ENCODE measurements around the gene HIBCH. TPM values are rescaled to one million over a fixed set of nuclear protein-coding genes. Genes with fewer than 3 reads are reported as not detected.

Gene HIBCH
- total and polyA plus RNA-seq, 2 experiments from 2014 or later: 25.7 to 42.3 TPM

- H3F3A ChIP-seq (replicated peaks; ENCODE audit: low read depth): no peaks in the 10 kb centered on the region
- DNase-seq (ENCODE audit: low spot score) (no peak), ATAC-seq (no peak)
- peaks cover 25% of the 10 kb centered on the region; the same call in 1 of the 2 replicates for H3K79me2 ChIP-seq (replicated peaks; ENCODE audit: insufficient read depth)
- H3K36me3 Mint-ChIP-seq (ENCODE audit: low read depth): peaks cover 35% of the 10 kb centered on the region
- no peak overlapping the region for H3K27ac Mint-ChIP-seq
- H3K9me2 ChIP-seq (ENCODE audit: insufficient read depth): no peaks in the 10 kb centered on the region
- H3K4me1 Mint-ChIP-seq: peaks cover 4% of the 10 kb centered on the region
- TF ChIP-seq ZNF462 (CRISPR knock-in tag; IDR thresholded peaks at IDR 0.05) (no peak), EZH2 (IDR thresholded peaks at IDR 0.05; ENCODE audit: low read depth, unreplicated experiment) (no peak), CREB1 (CRISPR knock-in tag; IDR thresholded peaks at IDR 0.05; ENCODE audit: low read depth) (no peak), ETS1 (IDR thresholded peaks at IDR 0.05) (no peak), ZNF114 (CRISPR knock-in tag; IDR thresholded peaks at IDR 0.05) (no peak), CTCF (conservative IDR thresholded peaks at IDR 0.05; ENCODE audit: low read depth in 2 of 2) (no peak), NANOG (IDR thresholded peaks at IDR 0.05; ENCODE audit: borderline replicate concordance) (no peak), STAT1 (IDR thresholded peaks at IDR 0.05; ENCODE audit: unreplicated experiment) (no peak)
- H2AFZ ChIP-seq: no peak overlapping the region
- no peaks in the 10 kb centered on the region for H3K27me3 ChIP-seq (ENCODE audit: insufficient read depth)
- no peak overlapping the region for H3K4me3 ChIP-seq
- H3K4me2 ChIP-seq: no peak overlapping the region
- peaks cover 4% of the 10 kb centered on the region; the same call in 1 of the 2 replicates for H4K20me1 ChIP-seq (replicated peaks; ENCODE audit: insufficient read depth)
- peaks cover 12% of the 10 kb centered on the region; the same call in 2 of the 3 replicates for H3K9me3 Mint-ChIP-seq
- H3K27me3 Mint-ChIP-seq (ENCODE audit: insufficient read depth, low read depth, poor library complexity): no peaks in the 10 kb centered on the region
- H3K4me1 ChIP-seq (ENCODE audit: insufficient read depth): peaks cover 11% of the 10 kb centered on the region; the same call in 1 of the 2 replicates
- H3K27ac ChIP-seq (ENCODE audit: low read depth): no peak overlapping the region
- peaks cover 5% of the 10 kb centered on the region; the same call in 1 of the 2 replicates for H3K36me3 ChIP-seq (ENCODE audit: insufficient read depth)
- H3K4me3 Mint-ChIP-seq: no peak overlapping the region
Observed at GRCh38 chr2:190304404-190304803, 15.2 kb downstream of the HIBCH start.
